ENCODE results near the gene DEFB131B.
"Not testable (repeated sequence)": the region's sequence is repeated elsewhere in the genome, so short reads cannot be mapped to it uniquely, and the experiment has no call there.

The DEFB131B gene

DNA sequence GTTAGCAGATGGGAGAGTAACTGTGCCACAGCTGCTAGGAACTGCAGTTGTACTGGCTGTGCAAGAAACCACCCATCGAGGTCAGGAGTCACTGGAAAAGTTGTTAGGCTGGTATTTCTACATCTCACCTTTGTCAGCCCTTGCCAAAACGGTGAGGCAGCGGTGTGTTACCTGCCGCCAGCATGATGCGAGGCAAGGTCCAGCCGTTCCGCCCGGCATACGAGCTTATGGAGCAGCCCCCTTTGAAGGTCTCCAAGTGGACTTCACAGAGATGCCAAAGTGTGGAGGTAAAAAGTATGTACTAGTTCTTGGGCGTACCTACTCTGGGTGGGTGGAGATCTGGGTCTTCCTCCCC, 33.7 kb downstream of the DEFB131B start:
- DNase-seq, result not testable (repeated sequence)

DNA sequence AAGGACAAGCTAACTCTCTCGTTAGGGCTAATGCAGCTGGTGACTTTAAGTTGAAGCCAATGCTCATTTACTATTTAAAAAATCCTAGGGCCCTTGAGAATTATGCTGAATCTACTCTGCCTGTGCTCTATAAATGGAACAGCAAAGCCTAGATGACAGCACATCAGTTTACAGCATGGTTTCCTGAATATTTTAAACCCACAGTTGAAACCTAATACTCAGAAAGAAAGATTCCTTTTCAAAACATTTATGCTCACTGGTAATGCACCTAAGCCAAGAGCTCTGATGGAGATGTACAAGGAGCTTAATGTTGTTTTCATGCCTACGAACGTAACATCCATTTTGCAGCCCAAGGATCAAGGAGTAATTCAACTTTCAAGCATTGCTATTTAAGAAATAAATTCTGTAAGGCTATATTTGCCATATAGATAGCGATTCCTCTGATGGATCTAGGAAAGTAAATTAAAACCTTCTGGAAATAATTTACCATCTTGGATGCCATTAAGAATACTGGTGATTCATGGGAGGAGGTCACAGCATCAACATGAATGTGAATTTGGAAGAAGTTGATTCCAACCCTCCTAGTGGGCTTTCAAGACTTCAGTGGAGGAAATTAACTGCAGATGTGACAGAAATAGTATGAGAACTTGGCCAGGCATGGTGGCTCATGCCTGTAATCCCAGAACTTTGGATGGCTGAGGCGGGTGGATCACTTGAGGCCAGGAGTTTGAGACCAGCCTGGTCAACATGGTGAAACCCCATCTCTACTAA, 35.7 kb downstream of the DEFB131B start:
- no peak for DNase-seq

DNA sequence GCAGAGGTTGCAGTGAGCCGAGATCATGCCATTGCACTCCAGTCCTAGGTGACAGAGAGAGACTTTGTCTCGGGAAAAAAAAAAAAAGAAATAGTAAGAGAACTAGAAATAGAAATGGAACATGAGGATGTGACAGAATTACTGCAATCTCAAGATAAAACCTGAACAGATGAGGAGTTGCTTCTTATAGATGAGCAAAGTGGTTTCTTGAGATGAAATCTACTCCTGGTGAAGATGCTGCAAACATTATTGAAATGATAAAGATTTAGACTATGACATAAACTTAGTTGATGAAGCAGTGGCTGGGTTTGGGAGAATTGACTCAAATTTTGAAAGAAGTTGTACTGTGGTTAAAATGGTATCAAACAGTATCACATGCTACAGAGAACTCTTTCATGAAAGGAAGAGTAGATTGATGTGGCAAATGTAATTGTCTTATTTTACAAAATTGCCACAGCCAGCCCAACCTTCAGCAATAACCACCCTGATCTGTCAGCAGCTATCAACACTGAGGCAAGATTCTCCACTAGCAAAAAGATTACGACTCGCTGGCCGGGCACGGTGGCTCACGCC, 36.5 kb downstream of the DEFB131B start:
- no peak for DNase-seq

DNA sequence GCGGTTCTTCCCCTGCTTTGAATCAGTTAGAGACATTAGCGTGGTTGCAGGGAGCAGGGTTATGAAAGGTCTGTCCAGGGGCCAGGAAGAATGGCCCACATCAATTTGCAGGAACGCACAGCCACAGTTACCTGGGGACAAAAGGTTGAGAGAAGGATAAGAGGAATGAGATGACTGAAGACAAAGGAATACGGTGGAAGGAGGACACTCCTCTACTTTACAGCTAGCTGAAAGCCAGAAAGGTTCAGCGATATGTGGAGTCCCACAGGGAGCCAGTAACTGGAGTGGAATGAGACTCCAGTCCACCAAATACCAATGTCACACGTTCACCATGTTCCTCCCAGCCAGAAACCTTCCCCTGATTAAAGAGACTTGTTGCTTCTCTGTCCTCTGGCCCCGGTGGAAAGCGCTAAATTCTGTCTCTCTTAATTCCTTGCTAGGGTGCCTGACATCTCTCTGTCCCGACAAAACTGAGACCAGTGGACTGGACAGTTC, 39.4 kb downstream of the DEFB131B start:
- no peak for DNase-seq

DNA sequence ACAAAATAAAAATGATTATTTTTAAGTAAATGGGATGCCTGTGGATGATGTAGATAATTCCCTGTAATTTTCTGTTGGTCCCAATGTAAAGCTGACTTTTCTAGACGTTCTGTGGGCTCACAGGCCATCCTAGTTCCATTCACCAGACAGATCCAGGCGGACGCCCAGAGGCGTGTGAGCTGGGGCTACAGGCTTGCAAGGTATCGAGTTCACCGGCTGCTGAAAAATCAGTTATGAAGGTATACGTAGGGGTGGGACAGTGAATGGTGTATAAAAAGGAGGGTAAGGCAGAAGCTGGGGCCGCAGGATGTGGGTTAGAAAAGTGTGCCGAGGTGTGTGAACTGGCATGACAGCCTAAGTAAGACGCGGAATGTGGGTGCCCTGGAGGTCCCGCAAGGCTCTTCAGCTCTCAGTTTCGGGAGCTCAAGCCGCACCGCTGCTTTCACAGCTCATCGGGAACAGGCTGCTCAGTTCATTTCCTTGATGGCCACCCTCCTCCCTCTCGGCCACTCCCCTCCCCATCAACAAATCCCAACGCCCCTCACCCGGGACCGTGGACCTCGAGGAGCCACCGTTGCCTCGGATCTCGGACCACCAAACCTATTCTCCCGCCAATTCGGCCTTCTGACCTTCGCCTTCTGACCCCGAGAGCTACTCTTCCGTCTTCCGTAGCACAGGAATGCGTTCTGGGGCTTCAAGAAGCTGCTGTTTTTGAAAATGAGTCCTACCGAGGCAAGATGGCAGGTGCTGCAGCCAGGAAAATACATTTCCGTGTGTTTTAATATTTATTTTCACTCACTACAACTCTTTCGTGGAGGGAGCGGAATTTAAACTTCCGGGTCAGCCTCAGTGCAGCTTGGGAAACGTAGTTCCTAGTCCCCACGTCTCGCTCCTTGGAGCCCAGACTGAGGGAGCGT, 49.8 kb downstream of the DEFB131B start, which contains the start of gene XNDC1N:
TSS of gene XNDC1N (minus strand) at position 775 of the 917 bp plus-strand sequence. CDS start 5,241 bp downstream, outside the sequence.
- DNase-seq, result peak; percentile 97

DNA sequence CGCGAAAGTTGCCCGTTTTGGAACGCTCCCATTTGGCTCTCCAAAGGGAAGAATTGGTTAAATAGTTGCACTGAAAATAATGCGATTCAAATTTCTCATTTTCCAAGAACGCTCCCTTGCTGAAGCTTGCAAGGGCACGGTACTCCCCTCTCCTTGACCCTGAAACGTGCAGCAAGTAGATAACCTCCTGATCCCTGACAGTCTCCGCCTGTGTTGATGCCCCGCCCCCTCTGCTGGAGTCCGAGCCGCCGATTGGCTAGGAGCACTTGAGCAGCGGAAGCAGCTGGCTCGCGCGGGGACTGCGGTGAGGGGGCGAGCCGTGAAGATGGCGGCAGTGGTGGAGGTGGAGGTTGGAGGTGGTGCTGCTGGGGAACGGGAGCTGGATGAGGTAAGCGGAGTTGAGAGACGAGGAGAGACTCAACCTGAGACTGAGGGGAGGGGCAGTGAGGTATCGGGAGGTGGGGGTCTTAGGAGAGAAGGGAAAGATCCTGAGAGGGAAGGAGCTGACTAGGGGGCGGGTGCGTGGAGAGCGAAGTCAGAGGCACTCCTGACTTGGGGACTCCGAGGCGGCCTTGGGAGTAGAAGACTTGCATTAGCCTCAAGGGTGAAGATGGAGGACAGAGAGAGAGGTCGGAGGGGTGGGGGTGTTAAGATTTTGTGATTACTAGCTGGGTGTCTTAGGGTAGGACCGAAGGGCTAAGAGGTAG, 50.6 kb downstream of the DEFB131B start, which contains the start of gene RNF121:
TSS of gene RNF121 (plus strand) at position 310 of the 707 bp plus-strand sequence. CDS start at position 326, 16 bp downstream.
- peak; percentile 97 for DNase-seq

DNA sequence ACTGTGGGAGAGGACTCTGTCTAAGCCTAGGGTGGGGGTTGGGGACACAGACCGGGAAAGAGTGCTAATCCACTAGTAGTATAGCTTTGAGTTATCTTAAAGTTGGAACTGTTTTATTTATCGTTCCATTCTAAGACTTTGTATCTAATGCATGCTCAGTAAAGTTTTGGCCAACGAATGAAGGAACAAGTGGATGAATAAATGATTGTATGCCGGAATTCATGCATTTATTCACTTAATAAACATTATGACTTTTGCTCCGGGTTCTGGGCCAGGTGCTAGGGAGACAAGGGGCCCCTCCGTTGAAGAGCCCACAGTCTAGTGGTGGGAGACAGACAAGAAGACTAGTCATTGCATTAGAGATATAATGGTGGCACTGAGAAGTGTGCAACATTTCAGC, 51.2 kb downstream of the DEFB131B start:
- no peak for DNase-seq

DNA sequence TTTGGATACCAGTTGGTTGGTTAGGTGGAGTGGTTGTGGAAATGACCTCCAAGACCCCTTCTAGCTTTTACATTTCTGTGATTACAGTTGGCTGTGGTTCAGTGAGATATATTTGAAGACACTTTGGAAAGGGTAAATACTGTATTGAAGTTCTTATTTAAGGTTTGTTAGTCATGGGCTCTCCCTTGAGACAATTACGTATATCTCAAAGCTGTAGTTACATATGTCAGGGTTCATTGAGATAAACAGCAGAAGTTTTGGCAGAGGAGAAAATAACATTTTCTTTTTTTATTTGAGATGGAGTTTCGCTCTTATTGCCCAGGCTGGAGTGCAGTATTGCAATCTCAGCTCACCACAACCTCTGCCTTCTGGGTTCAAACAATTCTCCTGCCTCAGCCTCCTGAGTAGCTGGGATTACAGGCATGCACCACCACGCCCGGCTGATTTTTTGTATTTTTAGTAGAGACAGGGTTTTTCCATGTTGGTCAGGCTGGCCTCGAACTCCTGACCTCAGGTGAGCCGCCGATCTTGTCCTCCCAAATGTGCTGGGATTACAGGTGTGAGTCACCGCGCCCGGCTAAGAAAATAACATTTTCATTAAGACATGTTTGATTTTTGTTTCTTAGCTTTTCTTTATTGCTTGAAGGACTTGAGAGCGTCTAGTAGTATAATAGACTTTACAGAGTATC, 52.4 kb downstream of the DEFB131B start:
- DNase-seq, result no peak

DNA sequence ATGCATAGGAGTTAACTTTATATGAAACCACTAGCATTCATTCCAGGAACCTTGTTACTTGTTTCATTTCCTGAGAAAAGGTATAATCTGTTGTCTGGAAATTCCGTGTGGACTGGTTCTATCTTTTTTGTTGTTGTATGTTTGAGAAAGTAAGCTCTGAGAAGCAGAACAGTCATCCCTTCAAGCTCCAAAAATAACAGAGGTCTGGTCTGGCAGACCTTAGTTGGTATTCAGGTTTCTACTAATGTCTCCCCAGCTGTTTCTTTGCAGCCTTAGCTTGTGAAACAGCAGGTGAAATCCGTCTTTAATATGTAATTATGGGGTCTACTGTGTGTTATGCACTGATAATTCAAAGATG, 53.0 kb downstream of the DEFB131B start:
- peak; percentile 18 for DNase-seq

DNA sequence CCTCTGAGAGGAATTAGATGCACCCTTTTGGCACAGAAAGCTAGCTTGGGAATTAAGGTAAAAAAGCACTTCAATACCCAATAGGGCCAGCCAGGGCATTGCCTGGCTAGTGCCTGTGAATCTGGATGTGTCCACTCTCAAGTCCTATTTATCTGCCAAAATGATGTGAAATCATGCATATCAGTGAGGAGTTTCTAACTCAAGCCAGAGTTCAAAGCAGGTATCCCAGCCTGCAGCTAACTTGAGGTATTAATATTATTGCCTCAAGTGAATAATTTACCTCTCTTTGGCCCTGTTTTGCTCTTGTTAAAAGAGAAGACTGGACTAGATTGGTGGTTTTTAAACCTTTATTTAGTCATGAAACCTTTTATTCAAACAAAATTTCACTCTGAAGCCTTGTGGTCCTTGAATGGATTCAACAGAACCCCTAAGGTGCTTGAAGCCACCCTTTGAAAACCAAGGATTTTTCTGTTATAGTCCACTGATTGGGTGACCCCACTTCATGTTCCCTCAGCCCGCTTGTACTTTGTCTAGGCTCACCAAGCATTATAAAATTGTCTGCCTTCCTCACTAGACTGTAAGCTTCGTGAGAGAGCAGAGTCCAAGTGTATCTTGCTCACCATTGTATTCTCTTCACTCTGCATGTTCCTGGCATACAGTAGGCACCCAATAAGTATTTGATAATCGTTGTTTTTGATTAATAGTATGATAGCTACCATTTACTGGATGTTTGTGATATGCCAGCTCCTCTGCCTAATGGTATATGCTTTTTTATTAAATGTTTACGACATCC, 55.1 kb downstream of the DEFB131B start:
- peak; percentile 12 for DNase-seq
